ENCODE measurements around the gene TMEM38A. TPM values are rescaled to one million over a fixed set of nuclear protein-coding genes. Genes with fewer than 3 reads are reported as not detected.
"Not testable (repeated sequence)": the region's sequence is repeated elsewhere in the genome, so short reads cannot be mapped to it uniquely, and the experiment has no call there.

TMEM38A gene
- total RNA-seq, 1 donor from 2014 or later, result 0.36 TPM

DNA sequence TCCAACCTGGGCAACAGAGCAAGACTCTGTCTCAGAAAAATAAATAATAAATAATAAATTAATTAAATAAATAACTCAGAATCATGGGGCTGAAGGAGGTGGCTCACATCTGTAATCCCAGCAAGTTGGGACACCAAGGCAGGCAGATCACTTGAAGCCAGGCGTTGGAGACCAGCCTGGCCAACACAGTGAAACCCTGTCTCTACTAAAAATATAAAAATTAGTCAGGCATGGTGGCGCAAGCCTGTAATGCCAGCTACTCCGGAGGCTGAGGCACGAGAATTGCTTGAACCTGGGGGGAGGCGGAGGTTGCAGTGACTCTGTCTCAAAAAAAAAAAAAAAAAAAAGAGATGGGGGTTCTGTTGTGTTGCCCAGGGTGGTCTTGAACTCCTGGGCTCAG lies 7.2 kb downstream of the TMEM38A start:
- Histone ChIP-seq H3F3A (ENCODE audit: low read depth) (no peaks in the 10 kb centered on the region), H3K36me3 (no peaks in the 10 kb centered on the region), H3K27me3 (peaks cover 1% of the 10 kb centered on the region), H3K4me1 (no peaks in the 10 kb centered on the region), H3K4me3 (no peak overlapping the region), H3K27ac (no peak overlapping the region), H2AFZ (replicated peaks) (no peak overlapping the region), H3K79me2 (ENCODE audit: low read depth) (no peaks in the 10 kb centered on the region), H4K20me1 (ENCODE audit: low read depth) (no peaks in the 10 kb centered on the region), H3K9ac (no peak overlapping the region), H3K4me2 (no peak overlapping the region), H3K9me3 (ENCODE audit: low read depth) (no peaks in the 10 kb centered on the region)
- Mint-ChIP-seq H3K27ac (no peak overlapping the region), H3K36me3 (no peaks in the 10 kb centered on the region), H3K4me1 (peaks cover 2% of the 10 kb centered on the region), H3K4me3 (no peak overlapping the region), H3K27me3 (ENCODE audit: insufficient read depth, low read depth) (peaks cover 8% of the 10 kb centered on the region), H3K9me3 (no peaks in the 10 kb centered on the region)
- TF ChIP-seq EZH2phosphoT487 (IDR thresholded peaks at IDR 0.05), result no peak
- TF ChIP-seq EZH2 (IDR thresholded peaks at IDR 0.05), result no peak
- TF ChIP-seq, protein P1, sequence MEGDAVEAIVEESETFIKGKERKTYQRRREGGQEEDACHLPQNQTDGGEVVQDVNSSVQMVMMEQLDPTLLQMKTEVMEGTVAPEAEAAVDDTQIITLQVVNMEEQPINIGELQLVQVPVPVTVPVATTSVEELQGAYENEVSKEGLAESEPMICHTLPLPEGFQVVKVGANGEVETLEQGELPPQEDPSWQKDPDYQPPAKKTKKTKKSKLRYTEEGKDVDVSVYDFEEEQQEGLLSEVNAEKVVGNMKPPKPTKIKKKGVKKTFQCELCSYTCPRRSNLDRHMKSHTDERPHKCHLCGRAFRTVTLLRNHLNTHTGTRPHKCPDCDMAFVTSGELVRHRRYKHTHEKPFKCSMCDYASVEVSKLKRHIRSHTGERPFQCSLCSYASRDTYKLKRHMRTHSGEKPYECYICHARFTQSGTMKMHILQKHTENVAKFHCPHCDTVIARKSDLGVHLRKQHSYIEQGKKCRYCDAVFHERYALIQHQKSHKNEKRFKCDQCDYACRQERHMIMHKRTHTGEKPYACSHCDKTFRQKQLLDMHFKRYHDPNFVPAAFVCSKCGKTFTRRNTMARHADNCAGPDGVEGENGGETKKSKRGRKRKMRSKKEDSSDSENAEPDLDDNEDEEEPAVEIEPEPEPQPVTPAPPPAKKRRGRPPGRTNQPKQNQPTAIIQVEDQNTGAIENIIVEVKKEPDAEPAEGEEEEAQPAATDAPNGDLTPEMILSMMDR (IDR thresholded peaks at IDR 0.05), result no peak
- no peak for DNase-seq (ENCODE audit: low spot score)

DNA sequence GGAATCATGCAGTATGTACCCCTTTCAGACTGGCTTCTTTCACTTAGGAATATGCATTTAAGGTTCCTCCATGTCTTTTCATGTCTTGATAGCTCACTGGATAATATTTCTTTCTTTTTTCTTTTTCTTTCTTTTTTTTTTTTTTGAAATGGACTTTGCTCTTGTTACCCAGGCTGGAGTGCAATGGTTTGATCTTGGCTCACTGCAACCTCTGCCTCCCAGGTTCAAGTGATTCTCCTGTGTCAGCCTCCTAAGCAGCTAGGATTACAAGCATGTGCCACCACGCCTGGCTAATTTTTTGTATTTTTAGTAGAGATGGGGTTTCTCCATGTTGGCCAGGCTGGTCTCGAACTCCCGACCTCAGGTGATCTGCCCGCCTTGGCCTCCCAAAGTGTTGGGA lies 7.8 kb downstream of the TMEM38A start:
- H3K36me3 ChIP-seq; DNase-seq (ENCODE audit: low spot score); H3K9me3 ChIP-seq (ENCODE audit: low read depth); H3K36me3 Mint-ChIP-seq; H3K9ac ChIP-seq; H3F3A ChIP-seq (ENCODE audit: low read depth); H3K4me3 Mint-ChIP-seq; H3K27ac Mint-ChIP-seq; H3K4me1 Mint-ChIP-seq; H2AFZ ChIP-seq (replicated peaks); H3K27me3 ChIP-seq; H3K79me2 ChIP-seq (ENCODE audit: low read depth); H3K4me1 ChIP-seq; H3K27me3 Mint-ChIP-seq (ENCODE audit: insufficient read depth, low read depth); H3K9me3 Mint-ChIP-seq; H3K4me2 ChIP-seq; H4K20me1 ChIP-seq (ENCODE audit: low read depth); H3K27ac ChIP-seq; H3K4me3 ChIP-seq: not testable (repeated sequence)

DNA sequence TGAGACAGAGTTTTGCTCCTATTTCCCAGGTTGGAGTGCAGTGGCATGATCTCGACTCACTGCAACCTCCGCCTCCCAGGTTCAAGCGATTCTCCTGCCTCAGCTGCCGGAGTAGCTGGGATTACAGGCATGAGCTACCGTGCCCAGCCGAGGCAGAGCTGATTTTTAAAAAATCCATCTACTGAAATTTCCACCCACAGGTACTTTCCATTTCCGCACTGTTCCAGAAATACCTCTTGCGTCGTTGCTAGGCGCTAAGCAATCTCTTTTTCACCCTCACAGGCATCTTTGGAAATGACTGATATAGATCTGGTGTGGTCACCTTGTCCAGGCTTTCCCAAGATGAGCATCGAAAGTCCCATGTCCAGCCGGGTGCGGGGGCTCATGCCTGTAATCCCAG lies 9.4 kb downstream of the TMEM38A start:
- H3K36me3 ChIP-seq, result no peaks in the 10 kb centered on the region
- no peaks in the 10 kb centered on the region for H3K4me1 Mint-ChIP-seq
- no peaks in the 10 kb centered on the region for H3K9me3 ChIP-seq (ENCODE audit: low read depth)
- no peak overlapping the region for H3K4me2 ChIP-seq
- no peak overlapping the region for H2AFZ ChIP-seq (replicated peaks)
- no peaks in the 10 kb centered on the region for H4K20me1 ChIP-seq (ENCODE audit: low read depth)
- TF ChIP-seq EZH2phosphoT487 (IDR thresholded peaks at IDR 0.05) (no peak), EZH2 (IDR thresholded peaks at IDR 0.05) (no peak)
- TF ChIP-seq, protein P1 (IDR thresholded peaks at IDR 0.05), result no peak
- no peaks in the 10 kb centered on the region for H3K27me3 ChIP-seq
- no peaks in the 10 kb centered on the region for H3K79me2 ChIP-seq (ENCODE audit: low read depth)
- no peak overlapping the region for H3K4me3 ChIP-seq
- no peaks in the 10 kb centered on the region for H3K36me3 Mint-ChIP-seq
- no peaks in the 10 kb centered on the region for H3K4me1 ChIP-seq
- no peak overlapping the region for H3K27ac ChIP-seq
- no peak overlapping the region for H3K9ac ChIP-seq
- peaks cover 4% of the 10 kb centered on the region for H3K27me3 Mint-ChIP-seq (ENCODE audit: insufficient read depth, low read depth)
- no peak overlapping the region for H3K4me3 Mint-ChIP-seq
- H3F3A ChIP-seq (ENCODE audit: low read depth), result no peaks in the 10 kb centered on the region
- no peaks in the 10 kb centered on the region for H3K9me3 Mint-ChIP-seq
- no peak for DNase-seq (ENCODE audit: low spot score)
- H3K27ac Mint-ChIP-seq, result no peak overlapping the region

DNA sequence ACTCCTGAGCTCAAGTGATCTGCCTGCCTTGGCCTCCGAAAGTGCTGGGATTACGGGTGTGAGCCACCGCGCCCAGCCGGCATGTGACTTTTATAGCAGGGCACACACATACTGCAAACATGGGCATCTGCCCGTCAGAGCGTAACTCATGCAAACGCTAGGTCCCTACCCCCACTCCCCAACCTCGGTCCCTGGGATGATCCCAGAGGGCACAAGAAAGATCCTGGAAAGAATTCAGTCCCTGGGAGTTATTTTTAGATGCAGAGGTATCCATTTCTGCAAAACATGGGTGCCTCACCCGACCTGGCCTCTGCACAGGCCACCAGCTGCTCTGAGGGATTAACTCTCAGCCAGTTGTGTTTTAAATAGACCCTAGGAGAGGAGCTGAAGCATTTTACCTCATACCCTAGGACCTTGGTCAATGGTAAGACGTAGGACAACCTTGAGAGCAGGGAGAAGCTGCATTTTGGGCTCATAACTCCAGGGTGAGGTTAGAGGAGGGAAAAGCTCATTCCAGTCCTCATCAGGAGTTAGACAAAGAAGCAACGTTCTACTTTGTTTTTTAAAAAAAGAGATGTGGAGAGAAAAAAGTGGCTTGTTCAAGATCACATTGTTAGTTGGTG lies 10.8 kb downstream of the TMEM38A start:
- H3K4me3 ChIP-seq, result no peak overlapping the region
- H4K20me1 ChIP-seq (ENCODE audit: low read depth), result no peaks in the 10 kb centered on the region
- H3K27ac Mint-ChIP-seq, result no peak overlapping the region
- no peaks in the 10 kb centered on the region for H3K4me1 ChIP-seq
- no peak overlapping the region for H2AFZ ChIP-seq (replicated peaks)
- no peak overlapping the region for H3K4me3 Mint-ChIP-seq
- no peaks in the 10 kb centered on the region for H3F3A ChIP-seq (ENCODE audit: low read depth)
- H3K9ac ChIP-seq, result no peak overlapping the region
- no peaks in the 10 kb centered on the region for H3K4me1 Mint-ChIP-seq
- TF ChIP-seq EZH2phosphoT487 (IDR thresholded peaks at IDR 0.05) (no peak), EZH2 (IDR thresholded peaks at IDR 0.05) (no peak)
- TF ChIP-seq, protein P1 (IDR thresholded peaks at IDR 0.05), result no peak
- no peaks in the 10 kb centered on the region for H3K36me3 Mint-ChIP-seq
- no peak overlapping the region for H3K27ac ChIP-seq
- H3K79me2 ChIP-seq (ENCODE audit: low read depth), result no peaks in the 10 kb centered on the region
- no peaks in the 10 kb centered on the region for H3K27me3 ChIP-seq
- no peaks in the 10 kb centered on the region for H3K9me3 ChIP-seq (ENCODE audit: low read depth)
- no peaks in the 10 kb centered on the region for H3K36me3 ChIP-seq
- peaks cover 4% of the 10 kb centered on the region for H3K27me3 Mint-ChIP-seq (ENCODE audit: insufficient read depth, low read depth)
- H3K4me2 ChIP-seq, result no peak overlapping the region
- H3K9me3 Mint-ChIP-seq, result no peaks in the 10 kb centered on the region
- DNase-seq (ENCODE audit: low spot score), result no peak
